A673 (cell line): Measurements from ENCODE around the gene SRSF8. TPM values are rescaled to one million over a fixed set of nuclear protein-coding genes. Genes with fewer than 3 reads are reported as not detected.

Experiments
- BruUV-seq: library from RNA; stranded (reverse); fragments of 400-500 nt; replicated peaks from 2 replicates; lab custom pipeline; 2021; lab: Mats Ljungman, UMichigan
- CTCF ChIA-PET: fragments of 300-600 bp; sonication (Branson Sonifier 250); formaldehyde crosslinking; loops from one replicate; lab custom pipeline; 2022; ENCODE audit warnings: antibody characterized with exemption; lab: Charles Lee
- POLR2A ChIA-PET: fragments of 300-600 bp; sonication (Branson Sonifier 250); formaldehyde crosslinking; loops from one replicate; lab custom pipeline; 2022; ENCODE audit warnings: antibody characterized with exemption; ENCODE audit not compliant: low non-redundant PET; lab: Charles Lee
- DNase-seq: peaks from one replicate; pipeline ENCODE4 v3.0.0-alpha.2; 2015; ENCODE audit warnings: low spot score
- H3K27ac ChIP-seq: fragments of 200-600 bp; sonication (generic); 2 replicates; pipeline ENCODE4 v1.5.1; 2016; ENCODE audit warnings: mixed run types, low read depth, mild to moderate bottlenecking, mixed read lengths, antibody characterized with exemption, low read length; ENCODE audit not compliant: poor library complexity, severe bottlenecking
- H3K27me3 ChIP-seq: fragments of 200-600 bp; sonication (generic); replicated peaks from 2 replicates; pipeline ENCODE4 v1.6.1; 2017; ENCODE audit warnings: mixed run types, low read depth, mild to moderate bottlenecking, mixed read lengths, antibody characterized with exemption, low read length; ENCODE audit not compliant: insufficient read depth, poor library complexity
- H3K36me3 ChIP-seq: fragments of 200-600 bp; sonication (generic); 2 replicates; pipeline ENCODE4 v1.6.1; 2016; ENCODE audit warnings: mixed run types, mild to moderate bottlenecking, mixed read lengths, antibody characterized with exemption, low read length; ENCODE audit not compliant: insufficient read depth, poor library complexity, severe bottlenecking
- H3K4me1 ChIP-seq: fragments of 200-600 bp; sonication (generic); 2 replicates; pipeline ENCODE4 v1.6.1; 2017; ENCODE audit warnings: mixed run types, mild to moderate bottlenecking, mixed read lengths, antibody characterized with exemption, low read length; ENCODE audit not compliant: insufficient read depth, poor library complexity, severe bottlenecking
- H3K4me3 ChIP-seq: fragments of 200-600 bp; sonication (generic); 2 replicates; pipeline ENCODE4 v1.5.1; 2016; ENCODE audit warnings: low read depth, mixed run types, mild to moderate bottlenecking, mixed read lengths, low read length; ENCODE audit not compliant: poor library complexity, severe bottlenecking
- H3K9me3 ChIP-seq: fragments of 200-600 bp; sonication (generic); 2 replicates; pipeline ENCODE4 v1.6.1; 2016; ENCODE audit warnings: mixed run types, low read depth, mild to moderate bottlenecking, mixed read lengths, antibody characterized with exemption, low read length; ENCODE audit not compliant: poor library complexity, severe bottlenecking
- EZH2 ChIP-seq: fragments of 200-600 bp; sonication (generic); IDR thresholded peaks from 2 replicates; pipeline ENCODE4 v1.6.1; 2017; ENCODE audit warnings: borderline replicate concordance, low read depth, mild to moderate bottlenecking, mixed read lengths, antibody characterized with exemption, low read length; ENCODE audit not compliant: poor library complexity, severe bottlenecking
- intact Hi-C: fragments of 100-400 bp; cut with micrococcal nuclease; formaldehyde crosslinking; loops from one replicate; pipeline ENCODE4 v1.10.0; 2022; ENCODE audit not compliant: unreplicated experiment
- total RNA-seq: library from RNA; stranded (reverse); gene quantifications from 2 replicates; pipeline ENCODE4 v1.2.3, GENCODE V29; 2021
- TF ChIP-seq, protein P1 (sequence below): fragments of 300-800, 200-600 bp; sonication (generic); conservative IDR thresholded peaks from 2 replicates; pipeline ENCODE4 v1.5.1; 2017; ENCODE audit warnings: low read depth, mild to moderate bottlenecking, antibody characterized with exemption, low read length, moderate library complexity, mixed read lengths

SRSF8 gene
- total RNA-seq, 1 experiment from 2014 or later, result 22.5 TPM

DNA sequence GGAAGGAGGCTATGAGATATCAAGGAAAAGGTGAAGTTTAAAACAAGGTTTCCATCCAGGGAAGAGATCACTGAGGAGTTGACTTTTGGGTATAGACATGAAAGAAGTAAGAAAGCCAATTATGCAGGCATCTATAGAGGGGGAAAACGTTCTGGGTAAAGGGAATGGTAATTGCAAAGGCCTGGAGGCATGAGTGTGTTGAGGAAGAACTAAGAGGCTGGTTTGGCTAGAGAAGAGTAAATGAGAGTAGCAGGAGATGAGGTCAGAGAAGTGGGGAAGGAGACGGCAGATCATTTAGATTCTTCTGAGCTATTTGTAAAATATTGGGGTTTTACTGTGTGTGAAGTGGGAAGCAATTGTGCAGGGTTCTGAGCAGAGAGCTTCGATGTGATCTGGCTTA, 30.5 kb downstream of the SRSF8 start:
- TF ChIP-seq, protein P1, sequence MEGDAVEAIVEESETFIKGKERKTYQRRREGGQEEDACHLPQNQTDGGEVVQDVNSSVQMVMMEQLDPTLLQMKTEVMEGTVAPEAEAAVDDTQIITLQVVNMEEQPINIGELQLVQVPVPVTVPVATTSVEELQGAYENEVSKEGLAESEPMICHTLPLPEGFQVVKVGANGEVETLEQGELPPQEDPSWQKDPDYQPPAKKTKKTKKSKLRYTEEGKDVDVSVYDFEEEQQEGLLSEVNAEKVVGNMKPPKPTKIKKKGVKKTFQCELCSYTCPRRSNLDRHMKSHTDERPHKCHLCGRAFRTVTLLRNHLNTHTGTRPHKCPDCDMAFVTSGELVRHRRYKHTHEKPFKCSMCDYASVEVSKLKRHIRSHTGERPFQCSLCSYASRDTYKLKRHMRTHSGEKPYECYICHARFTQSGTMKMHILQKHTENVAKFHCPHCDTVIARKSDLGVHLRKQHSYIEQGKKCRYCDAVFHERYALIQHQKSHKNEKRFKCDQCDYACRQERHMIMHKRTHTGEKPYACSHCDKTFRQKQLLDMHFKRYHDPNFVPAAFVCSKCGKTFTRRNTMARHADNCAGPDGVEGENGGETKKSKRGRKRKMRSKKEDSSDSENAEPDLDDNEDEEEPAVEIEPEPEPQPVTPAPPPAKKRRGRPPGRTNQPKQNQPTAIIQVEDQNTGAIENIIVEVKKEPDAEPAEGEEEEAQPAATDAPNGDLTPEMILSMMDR, result no peak
- no peak for TF ChIP-seq EZH2
- no peaks in the 10 kb centered on the region for H3K36me3 ChIP-seq
- no peak overlapping the region for H3K4me3 ChIP-seq
- no peaks in the 10 kb centered on the region for H3K27me3 ChIP-seq
- BruUV-seq, result no TSS peak
- CTCF ChIA-PET, result no interaction called here
- DNase-seq, result no peak
- no peaks in the 10 kb centered on the region for H3K9me3 ChIP-seq
- intact Hi-C loops, result no loop called here
- POLR2A ChIA-PET, result no interaction called here
- no peak overlapping the region for H3K27ac ChIP-seq
- peaks cover 13% of the 10 kb centered on the region for H3K4me1 ChIP-seq

DNA sequence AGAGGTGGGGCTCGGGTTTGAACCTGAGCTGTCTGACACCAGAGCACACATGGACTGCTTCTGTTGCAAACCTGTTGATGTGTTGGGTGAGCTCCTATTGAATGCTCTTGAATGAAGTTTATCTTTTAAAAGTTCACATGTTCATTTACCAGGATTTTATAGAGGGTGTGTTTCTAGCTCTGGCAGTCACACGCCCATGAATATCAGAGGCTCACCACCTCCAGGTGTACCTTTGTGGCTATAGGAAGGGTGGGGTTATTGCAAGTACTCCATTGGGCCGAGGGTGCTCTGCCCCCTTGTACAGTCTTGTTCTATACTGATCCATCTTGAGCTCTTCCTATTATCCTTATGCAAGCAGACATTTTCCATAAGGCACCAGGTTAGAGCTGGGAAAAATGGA, 32.1 kb downstream of the SRSF8 start:
- intact Hi-C loops, result no loop called here
- ChIA-PET POLR2A (interaction anchor here (0.6 kb wide), 1 partner anchor 360 kb away, joined by 3 read pairs; no protein-coding TSS in a partner anchor), CTCF (no interaction called here)
- Histone ChIP-seq H3K27ac (no peak overlapping the region), H3K4me1 (peaks cover 10% of the 10 kb centered on the region), H3K9me3 (no peaks in the 10 kb centered on the region), H3K27me3 (no peaks in the 10 kb centered on the region), H3K4me3 (no peak overlapping the region), H3K36me3 (no peaks in the 10 kb centered on the region)
- BruUV-seq, result no TSS peak
- no peak for DNase-seq
- TF ChIP-seq, protein P1, result no peak
- TF ChIP-seq EZH2, result no peak

DNA sequence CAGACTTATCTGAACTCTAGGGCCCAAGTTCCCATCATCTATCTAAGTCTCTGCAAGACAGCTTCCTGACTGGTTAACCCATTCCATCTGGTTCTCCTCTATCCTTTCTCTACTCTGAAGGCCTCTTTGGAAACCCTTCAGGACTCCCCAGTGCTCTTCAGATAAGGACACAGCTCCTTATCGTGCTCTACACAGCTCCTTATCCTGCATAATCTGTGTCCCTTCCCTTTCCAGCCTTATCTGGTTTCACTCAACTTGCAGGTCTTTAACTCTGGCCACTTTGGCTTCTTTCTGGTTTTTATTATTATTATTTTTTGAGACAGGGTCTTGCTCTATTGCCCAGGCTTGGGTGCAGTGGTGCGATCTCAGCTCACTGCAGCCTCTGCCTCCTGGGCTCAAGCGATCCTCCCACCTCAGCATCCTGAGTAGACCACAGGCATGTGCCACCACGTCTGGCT, 33.5 kb downstream of the SRSF8 start:
- H3K36me3 ChIP-seq, result no peaks in the 10 kb centered on the region
- no peak overlapping the region for H3K27ac ChIP-seq
- H3K4me1 ChIP-seq, result peaks cover 10% of the 10 kb centered on the region
- no peak overlapping the region for H3K4me3 ChIP-seq
- DNase-seq, result no peak
- H3K9me3 ChIP-seq, result no peaks in the 10 kb centered on the region
- ChIA-PET POLR2A (no interaction called here), CTCF (no interaction called here)
- intact Hi-C loops, result no loop called here
- BruUV-seq, result no TSS peak
- TF ChIP-seq, protein P1, result no peak
- TF ChIP-seq EZH2, result no peak
- no peaks in the 10 kb centered on the region for H3K27me3 ChIP-seq
